Neural progenitor cell (in vitro differentiated cells): ENCODE results near the gene TNS3. TPM values are rescaled to one million over a fixed set of nuclear protein-coding genes. Genes with fewer than 3 reads are reported as not detected.

Experiments
- DNase-seq: peaks from one replicate; pipeline ENCODE4 v3.0.0-alpha.2; 2016; ENCODE audit warnings: low spot score
- H2AFZ ChIP-seq: fragments of 200-600 bp; sonication (generic); replicated peaks from 2 replicates; pipeline ENCODE4 v1.6.1; 2016; ENCODE audit warnings: antibody characterized with exemption
- H3F3A ChIP-seq: fragments of 200-600 bp; sonication (generic); 2 replicates; pipeline ENCODE4 v1.6.1; 2016; ENCODE audit warnings: antibody characterized with exemption, low read depth
- H3K27ac ChIP-seq: fragments of 200-600 bp; sonication (generic); 2 replicates; pipeline ENCODE4 v1.5.1; 2016; ENCODE audit warnings: mild to moderate bottlenecking
- H3K27me3 ChIP-seq: fragments of 200-600 bp; sonication (generic); 2 replicates; pipeline ENCODE4 v1.6.1; 2016; ENCODE audit warnings: mild to moderate bottlenecking, moderate library complexity
- H3K36me3 ChIP-seq: fragments of 200-600 bp; sonication (generic); 2 replicates; pipeline ENCODE4 v1.5.1; 2016
- H3K4me1 ChIP-seq: fragments of 200-600 bp; sonication (generic); 2 replicates; pipeline ENCODE4 v1.6.1; 2016; ENCODE audit warnings: mixed run types
- H3K4me2 ChIP-seq: fragments of 200-600 bp; sonication (generic); 2 replicates; pipeline ENCODE4 v1.6.1; 2016
- H3K4me3 ChIP-seq: fragments of 200-600 bp; sonication (generic); 2 replicates; pipeline ENCODE4 v1.5.1; 2016
- H3K79me2 ChIP-seq: fragments of 200-600 bp; sonication (generic); 2 replicates; pipeline ENCODE4 v1.6.1; 2016; ENCODE audit warnings: low read depth
- H3K9ac ChIP-seq: fragments of 200-600 bp; sonication (generic); 2 replicates; pipeline ENCODE4 v1.6.1; 2016
- H3K9me3 ChIP-seq: fragments of 200-600 bp; sonication (generic); 2 replicates; pipeline ENCODE4 v1.5.1; 2016; ENCODE audit warnings: low read depth
- H4K20me1 ChIP-seq: fragments of 200-600 bp; sonication (generic); 2 replicates; pipeline ENCODE4 v1.6.1; 2016; ENCODE audit warnings: low read depth
- H3K27ac Mint-ChIP-seq: 3 replicates; pipeline ENCODE4 v1.8.0; 2021; ENCODE audit warnings: mixed read lengths
- H3K27me3 Mint-ChIP-seq: 2 replicates; pipeline ENCODE4 v1.8.0; 2022; ENCODE audit warnings: low read depth, mild to moderate bottlenecking, inconsistent platforms, moderate library complexity, mixed read lengths; ENCODE audit not compliant: insufficient read depth
- H3K36me3 Mint-ChIP-seq: 3 replicates; pipeline ENCODE4 v1.8.0; 2021; ENCODE audit warnings: mixed read lengths
- H3K4me1 Mint-ChIP-seq: 3 replicates; pipeline ENCODE4 v1.8.0; 2021; ENCODE audit warnings: mixed read lengths
- H3K4me3 Mint-ChIP-seq: 3 replicates; pipeline ENCODE4 v1.8.0; 2021; ENCODE audit warnings: mild to moderate bottlenecking, moderate library complexity, mixed read lengths
- H3K9me3 Mint-ChIP-seq: 3 replicates; pipeline ENCODE4 v1.8.0; 2020; ENCODE audit warnings: mixed read lengths
- CTCF ChIP-seq: fragments of 200-600 bp; sonication (generic); IDR thresholded peaks from 2 replicates; pipeline ENCODE4 v1.5.1; 2017; ENCODE audit warnings: antibody characterized with exemption, mild to moderate bottlenecking
- EZH2 ChIP-seq: fragments of 200-600 bp; sonication (generic); IDR thresholded peaks from 2 replicates; pipeline ENCODE4 v1.6.1; 2017; ENCODE audit warnings: antibody characterized with exemption, mild to moderate bottlenecking, moderate library complexity
- EZH2phosphoT487 ChIP-seq: fragments of 200-600 bp; sonication (generic); IDR thresholded peaks from 2 replicates; pipeline ENCODE4 v1.6.1; 2017; ENCODE audit warnings: antibody characterized with exemption
- total RNA-seq: library from RNA; depleted of rRNA; stranded (reverse); fragments of >200 nt; gene quantifications from 2 replicates; pipeline ENCODE4 v1.2.3, GENCODE V29; 2015; ENCODE audit warnings: low replicate concordance

The TNS3 gene
- total RNA-seq, 1 donor from 2014 or later, result 15.0 TPM

GRCh38 chr7:47570649-47571050, 11.3 kb downstream of the TNS3 start:
- H3K4me1 Mint-ChIP-seq, result peaks cover 40% of the 10 kb centered on the region
- Histone ChIP-seq H3K27me3 (no peaks in the 10 kb centered on the region), H3K36me3 (no peaks in the 10 kb centered on the region), H3F3A (no peaks in the 10 kb centered on the region), H3K4me2 (no peak overlapping the region), H3K79me2 (peaks cover 7% of the 10 kb centered on the region), H3K9ac (no peak overlapping the region), H3K4me3 (no peak overlapping the region), H3K27ac (no peak overlapping the region), H3K9me3 (no peaks in the 10 kb centered on the region), H4K20me1 (no peaks in the 10 kb centered on the region), H3K4me1 (peaks cover 4% of the 10 kb centered on the region), H2AFZ (no peak overlapping the region)
- no peak for TF ChIP-seq EZH2
- no peak for TF ChIP-seq EZH2phosphoT487
- no peak for TF ChIP-seq CTCF
- H3K27me3 Mint-ChIP-seq, result peaks cover 5% of the 10 kb centered on the region
- H3K36me3 Mint-ChIP-seq, result no peaks in the 10 kb centered on the region
- DNase-seq, result no peak
- no peak overlapping the region for H3K27ac Mint-ChIP-seq
- H3K4me3 Mint-ChIP-seq, result no peak overlapping the region
- no peaks in the 10 kb centered on the region for H3K9me3 Mint-ChIP-seq

DNA sequence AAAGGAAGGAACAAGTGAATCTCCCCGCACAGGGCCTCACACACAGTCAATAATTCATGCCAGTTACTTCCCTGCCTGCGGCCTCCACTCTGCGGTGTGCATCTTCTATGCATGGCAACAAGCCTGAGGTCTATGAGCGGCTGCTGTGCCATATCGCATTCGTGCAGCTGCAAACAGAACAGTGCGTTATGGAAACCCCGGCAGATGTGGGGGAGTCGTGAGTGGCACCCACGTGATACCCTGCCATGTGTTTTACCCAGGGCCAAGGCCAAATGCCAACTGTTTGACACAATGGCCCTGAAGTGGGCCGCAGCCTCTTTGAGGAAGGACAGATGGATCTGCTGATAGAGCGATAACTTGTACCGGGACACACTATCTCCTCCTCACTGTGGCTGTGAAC, 13.4 kb downstream of the TNS3 start:
- peaks cover 4% of the 10 kb centered on the region for H3K4me1 ChIP-seq
- H2AFZ ChIP-seq, result no peak overlapping the region
- Mint-ChIP-seq H3K4me1 (peaks cover 35% of the 10 kb centered on the region), H3K4me3 (no peak overlapping the region), H3K36me3 (no peaks in the 10 kb centered on the region), H3K9me3 (no peaks in the 10 kb centered on the region), H3K27ac (peak overlapping the region; percentile 13), H3K27me3 (peaks cover 7% of the 10 kb centered on the region)
- H3K4me3 ChIP-seq, result no peak overlapping the region
- no peak overlapping the region for H3K4me2 ChIP-seq
- H3K36me3 ChIP-seq, result no peaks in the 10 kb centered on the region
- no peaks in the 10 kb centered on the region for H3F3A ChIP-seq
- no peaks in the 10 kb centered on the region for H3K79me2 ChIP-seq
- no peaks in the 10 kb centered on the region for H4K20me1 ChIP-seq
- no peak for DNase-seq
- no peaks in the 10 kb centered on the region for H3K27me3 ChIP-seq
- TF ChIP-seq CTCF (no peak), EZH2 (no peak), EZH2phosphoT487 (no peak)
- H3K27ac ChIP-seq, result no peak overlapping the region
- no peaks in the 10 kb centered on the region for H3K9me3 ChIP-seq
- no peak overlapping the region for H3K9ac ChIP-seq

DNA sequence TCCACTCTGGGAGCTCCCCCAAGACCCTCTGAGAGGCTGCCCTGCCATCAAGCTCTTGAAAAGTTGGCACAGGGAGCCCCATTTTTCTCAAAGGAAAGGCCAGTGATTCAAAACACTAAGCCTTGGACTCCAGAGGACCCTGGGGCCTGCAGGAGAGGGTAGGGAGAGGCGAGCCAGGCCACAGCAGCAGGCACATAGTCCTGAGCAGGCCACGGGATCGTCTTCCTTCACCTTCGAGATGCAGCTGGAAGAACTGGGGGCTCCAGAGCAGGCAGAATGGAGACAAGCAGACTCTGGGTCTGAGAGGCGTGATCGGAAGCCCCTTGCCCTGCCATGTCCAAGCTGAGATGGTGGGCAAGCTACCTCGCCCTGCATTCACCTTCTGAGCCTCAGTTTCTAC, 13.9 kb downstream of the TNS3 start:
- DNase-seq, result no peak
- no peaks in the 10 kb centered on the region for H4K20me1 ChIP-seq
- H2AFZ ChIP-seq, result no peak overlapping the region
- Mint-ChIP-seq H3K36me3 (no peaks in the 10 kb centered on the region), H3K27me3 (peaks cover 8% of the 10 kb centered on the region), H3K4me1 (peaks cover 30% of the 10 kb centered on the region), H3K27ac (no peak overlapping the region), H3K9me3 (no peaks in the 10 kb centered on the region), H3K4me3 (no peak overlapping the region)
- no peaks in the 10 kb centered on the region for H3K27me3 ChIP-seq
- H3K4me1 ChIP-seq, result no peaks in the 10 kb centered on the region
- H3K9me3 ChIP-seq, result no peaks in the 10 kb centered on the region
- H3K4me3 ChIP-seq, result no peak overlapping the region
- no peak overlapping the region for H3K9ac ChIP-seq
- H3K36me3 ChIP-seq, result no peaks in the 10 kb centered on the region
- no peaks in the 10 kb centered on the region for H3K79me2 ChIP-seq
- no peaks in the 10 kb centered on the region for H3F3A ChIP-seq
- no peak for TF ChIP-seq EZH2phosphoT487
- no peak for TF ChIP-seq EZH2
- TF ChIP-seq CTCF, result no peak
- no peak overlapping the region for H3K4me2 ChIP-seq
- H3K27ac ChIP-seq, result no peak overlapping the region
